ENCODE results near the gene RPTOR.
A peak's percentile ranks its signal among the peaks of the same experiment; 100 is the strongest.

RPTOR gene

GRCh38 chr17:80507965-80508364 lies 36.7 kb upstream of the RPTOR start:
- DNase-seq (ENCODE audit: low spot score in 2 of 2) (no peak), ATAC-seq (no peak)
- Mint-ChIP-seq H3K4me3 (no peak overlapping the region), H3K36me3 (no peaks in the 10 kb centered on the region), H3K9me3 (no peaks in the 10 kb centered on the region), H3K4me1 (no peaks in the 10 kb centered on the region), H3K27ac (no peak overlapping the region)

DNA sequence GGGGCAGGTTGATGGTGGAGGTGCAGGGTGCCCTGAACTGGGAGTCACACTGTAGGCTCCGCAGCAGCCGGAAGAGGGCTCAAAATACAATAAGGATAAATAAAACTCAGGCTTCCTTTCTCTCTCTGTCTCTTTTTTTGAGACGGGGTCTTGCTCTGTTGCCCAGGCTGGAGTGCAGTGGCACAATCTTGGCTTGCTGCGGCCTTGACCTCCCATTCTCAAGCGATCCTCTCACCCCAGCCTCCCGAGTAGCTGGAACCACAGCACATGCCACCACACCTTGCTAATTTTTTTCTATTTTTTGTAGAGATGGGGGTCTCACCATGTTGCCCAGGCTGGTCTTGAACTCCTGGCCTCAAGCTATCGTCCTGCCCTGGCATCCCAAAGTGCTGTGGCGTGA lies 35.3 kb upstream of the RPTOR start:
- Mint-ChIP-seq H3K9me3 (no peaks in the 10 kb centered on the region), H3K4me1 (no peaks in the 10 kb centered on the region), H3K27ac (no peak overlapping the region), H3K4me3 (no peak overlapping the region), H3K36me3 (no peaks in the 10 kb centered on the region)
- ATAC-seq (no peak), DNase-seq (ENCODE audit: low spot score in 2 of 2) (no peak)

DNA sequence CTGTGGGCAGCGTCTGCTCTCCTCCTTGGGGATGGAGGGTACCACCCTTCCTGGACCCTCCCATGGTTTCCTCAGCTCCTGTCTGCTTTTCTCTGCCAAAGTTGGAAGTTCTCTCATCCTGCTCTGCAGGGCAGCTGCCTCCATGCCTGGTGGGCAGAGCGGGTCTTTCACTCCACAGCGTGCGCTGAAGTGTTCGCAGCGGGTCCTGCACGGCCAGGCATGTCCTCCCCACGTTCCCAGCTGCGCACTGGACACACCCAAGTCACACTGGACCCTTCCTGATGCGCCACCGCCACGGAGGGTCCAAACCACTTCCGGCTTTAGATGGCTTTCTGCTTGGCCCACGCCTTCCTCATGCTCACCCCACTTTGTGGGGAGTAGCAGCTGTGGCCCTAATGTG lies 34.5 kb upstream of the RPTOR start:
- H3K27ac Mint-ChIP-seq: no peak overlapping the region
- no peaks in the 10 kb centered on the region for H3K36me3 Mint-ChIP-seq
- no peaks in the 10 kb centered on the region for H3K4me1 Mint-ChIP-seq
- no peaks in the 10 kb centered on the region for H3K9me3 Mint-ChIP-seq
- ATAC-seq: no peak
- no peak for DNase-seq (ENCODE audit: low spot score in 2 of 2)
- H3K4me3 Mint-ChIP-seq: no peak overlapping the region

- ATAC-seq: peak; percentile 29
Observed at GRCh38 chr17:80510772-80511171, 33.9 kb upstream of the RPTOR start.

GRCh38 chr17:80511222-80512180 lies 33.1 kb upstream of the RPTOR start:
- Mint-ChIP-seq H3K4me3 (no peak overlapping the region), H3K9me3 (no peaks in the 10 kb centered on the region)

More at GRCh38 chr17:80510772-80511171, 33.9 kb upstream of the RPTOR start:
- Mint-ChIP-seq H3K9me3 (no peaks in the 10 kb centered on the region), H3K27ac (no peak overlapping the region), H3K4me3 (no peak overlapping the region), H3K4me1 (no peaks in the 10 kb centered on the region), H3K36me3 (no peaks in the 10 kb centered on the region)
- no peak for DNase-seq (ENCODE audit: low spot score in 2 of 2)

GRCh38 chr17:80512233-80512632 lies 32.4 kb upstream of the RPTOR start:
- DNase-seq (ENCODE audit: low spot score in 2 of 2): no peak
- H3K36me3 Mint-ChIP-seq: no peaks in the 10 kb centered on the region

More at GRCh38 chr17:80511222-80512180, 33.1 kb upstream of the RPTOR start:
- H3K36me3 Mint-ChIP-seq: no peaks in the 10 kb centered on the region
- no peak overlapping the region for H3K27ac Mint-ChIP-seq
- no peak for DNase-seq (ENCODE audit: low spot score in 2 of 2)
- H3K4me1 Mint-ChIP-seq: no peaks in the 10 kb centered on the region
- ATAC-seq: peak; percentile 25

GRCh38 chr17:80513201-80513600 lies 31.4 kb upstream of the RPTOR start:
- H3K27ac Mint-ChIP-seq: no peak overlapping the region
- DNase-seq (ENCODE audit: low spot score in 2 of 2) (no peak), ATAC-seq (no peak)
- no peak overlapping the region for H3K4me3 Mint-ChIP-seq
- H3K4me1 Mint-ChIP-seq: no peaks in the 10 kb centered on the region
- no peaks in the 10 kb centered on the region for H3K36me3 Mint-ChIP-seq
- no peaks in the 10 kb centered on the region for H3K9me3 Mint-ChIP-seq

More at GRCh38 chr17:80512233-80512632, 32.4 kb upstream of the RPTOR start:
- no peak overlapping the region for H3K4me3 Mint-ChIP-seq
- H3K27ac Mint-ChIP-seq: no peak overlapping the region
- no peaks in the 10 kb centered on the region for H3K4me1 Mint-ChIP-seq
- no peaks in the 10 kb centered on the region for H3K9me3 Mint-ChIP-seq
- ATAC-seq: peak; percentile 19

- Mint-ChIP-seq H3K4me1 (no peaks in the 10 kb centered on the region), H3K36me3 (no peaks in the 10 kb centered on the region), H3K27ac (no peak overlapping the region), H3K9me3 (no peaks in the 10 kb centered on the region), H3K4me3 (no peak overlapping the region)
- DNase-seq (ENCODE audit: low spot score in 2 of 2) (no peak), ATAC-seq (no peak)
Observed at GRCh38 chr17:80513892-80514291, 30.7 kb upstream of the RPTOR start.

DNA sequence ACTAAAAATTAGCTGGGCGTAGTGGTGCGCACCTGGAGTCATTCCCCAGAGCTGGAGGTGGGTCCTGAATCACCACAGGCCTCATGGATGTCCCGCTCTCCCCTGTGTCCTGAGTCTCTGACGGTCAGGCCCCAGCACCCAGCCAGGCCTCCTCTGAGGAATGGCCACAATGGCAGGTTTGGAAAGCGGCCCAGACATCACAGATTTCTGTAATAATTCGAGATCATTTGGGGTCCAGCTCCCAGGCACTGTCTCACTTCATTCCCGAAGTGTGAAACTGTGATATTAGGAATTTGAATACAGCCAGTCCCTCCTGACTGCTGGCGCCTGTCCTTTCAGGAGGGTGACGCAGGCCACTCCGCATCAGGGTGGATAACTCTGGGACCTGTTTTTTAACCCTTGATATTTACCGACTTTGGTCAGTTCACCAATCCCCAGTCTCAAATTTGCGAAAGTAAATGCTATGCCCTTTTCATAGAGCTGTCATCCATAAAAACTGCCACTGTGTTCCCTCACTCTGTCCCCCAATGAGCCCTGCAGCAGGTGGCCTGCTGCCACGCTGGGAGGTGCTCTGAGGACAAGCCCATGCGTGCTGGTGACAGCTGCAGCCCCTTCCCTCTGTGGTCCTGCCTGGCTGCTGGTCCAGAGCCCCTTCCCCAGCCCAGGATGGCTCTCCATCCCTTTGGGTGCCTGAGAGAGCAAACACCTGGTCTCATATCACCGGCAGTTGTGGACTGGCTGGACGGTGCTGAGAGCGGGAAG lies 28.3 kb upstream of the RPTOR start:
- Mint-ChIP-seq H3K36me3 (no peaks in the 10 kb centered on the region), H3K27ac (no peak overlapping the region), H3K4me3 (no peak overlapping the region), H3K4me1 (no peaks in the 10 kb centered on the region), H3K9me3 (no peaks in the 10 kb centered on the region)
- ATAC-seq (no peak), DNase-seq (ENCODE audit: low spot score in 2 of 2) (no peak)

DNA sequence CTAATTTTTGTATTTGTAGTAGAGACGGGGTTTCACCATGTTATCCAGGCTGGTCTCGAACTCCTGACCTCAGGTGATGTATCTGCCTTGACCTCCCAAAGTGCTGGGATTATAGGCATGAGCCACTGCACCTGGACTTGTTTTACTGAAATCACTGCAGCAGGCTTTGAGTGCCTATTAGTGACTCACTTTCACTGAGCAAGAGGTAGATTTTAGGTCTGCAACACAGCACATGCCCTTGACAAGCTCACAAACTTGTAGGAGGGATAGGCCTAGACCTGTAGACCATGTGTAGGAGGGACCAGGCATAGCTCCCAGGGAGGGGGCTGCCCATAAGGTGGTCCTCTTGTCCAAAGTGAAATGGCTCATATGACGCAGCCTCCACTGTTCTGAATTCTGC lies 27.0 kb upstream of the RPTOR start:
- Mint-ChIP-seq H3K9me3 (no peaks in the 10 kb centered on the region), H3K4me3 (no peak overlapping the region), H3K4me1 (no peaks in the 10 kb centered on the region), H3K27ac (no peak overlapping the region), H3K36me3 (no peaks in the 10 kb centered on the region)
- ATAC-seq (no peak), DNase-seq (ENCODE audit: low spot score in 2 of 2) (no peak)

GRCh38 chr17:80518392-80518791 lies 26.2 kb upstream of the RPTOR start:
- H3K36me3 Mint-ChIP-seq: no peaks in the 10 kb centered on the region
- no peaks in the 10 kb centered on the region for H3K9me3 Mint-ChIP-seq
- H3K4me1 Mint-ChIP-seq: no peaks in the 10 kb centered on the region
- no peak for ATAC-seq
- no peak overlapping the region for H3K4me3 Mint-ChIP-seq
- no peak for DNase-seq (ENCODE audit: low spot score in 2 of 2)
- no peak overlapping the region for H3K27ac Mint-ChIP-seq

DNA sequence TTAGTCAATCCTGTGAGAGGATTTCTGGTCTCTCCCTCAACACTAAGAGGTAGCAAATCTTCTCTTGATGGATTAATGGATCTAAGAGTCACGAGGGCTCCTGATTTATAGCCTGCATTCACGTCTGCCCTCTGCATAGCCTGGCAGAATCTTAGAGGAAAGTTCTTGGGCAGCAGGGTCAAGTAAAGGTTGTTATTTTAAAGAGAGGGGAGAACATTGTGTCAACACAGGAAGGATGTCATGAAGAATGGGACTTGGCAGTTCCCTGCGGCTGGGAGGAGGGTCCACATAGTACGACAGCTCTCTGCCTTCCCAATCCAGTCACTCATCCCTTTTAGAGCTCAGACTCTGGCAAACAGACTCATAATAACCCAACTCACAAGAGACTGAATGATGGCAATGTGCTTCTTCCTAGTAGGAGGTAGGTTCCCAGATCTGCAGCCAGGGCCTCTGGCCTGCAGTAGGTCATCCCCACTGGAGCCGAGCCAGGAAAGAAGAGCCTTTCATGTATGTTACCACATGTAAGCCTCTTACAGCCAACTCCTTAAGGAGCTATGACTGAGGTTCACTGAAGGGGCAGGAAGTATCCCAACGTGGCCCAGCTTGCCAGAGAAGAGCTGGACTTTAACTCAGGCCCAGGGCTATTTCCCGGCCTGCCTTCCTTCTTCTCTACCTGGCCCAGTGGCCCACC lies 25.4 kb upstream of the RPTOR start:
- Mint-ChIP-seq H3K36me3 (no peaks in the 10 kb centered on the region), H3K9me3 (no peaks in the 10 kb centered on the region), H3K4me3 (no peak overlapping the region), H3K27ac (no peak overlapping the region), H3K4me1 (no peaks in the 10 kb centered on the region)
- ATAC-seq (no peak), DNase-seq (ENCODE audit: low spot score in 2 of 2) (no peak)

DNA sequence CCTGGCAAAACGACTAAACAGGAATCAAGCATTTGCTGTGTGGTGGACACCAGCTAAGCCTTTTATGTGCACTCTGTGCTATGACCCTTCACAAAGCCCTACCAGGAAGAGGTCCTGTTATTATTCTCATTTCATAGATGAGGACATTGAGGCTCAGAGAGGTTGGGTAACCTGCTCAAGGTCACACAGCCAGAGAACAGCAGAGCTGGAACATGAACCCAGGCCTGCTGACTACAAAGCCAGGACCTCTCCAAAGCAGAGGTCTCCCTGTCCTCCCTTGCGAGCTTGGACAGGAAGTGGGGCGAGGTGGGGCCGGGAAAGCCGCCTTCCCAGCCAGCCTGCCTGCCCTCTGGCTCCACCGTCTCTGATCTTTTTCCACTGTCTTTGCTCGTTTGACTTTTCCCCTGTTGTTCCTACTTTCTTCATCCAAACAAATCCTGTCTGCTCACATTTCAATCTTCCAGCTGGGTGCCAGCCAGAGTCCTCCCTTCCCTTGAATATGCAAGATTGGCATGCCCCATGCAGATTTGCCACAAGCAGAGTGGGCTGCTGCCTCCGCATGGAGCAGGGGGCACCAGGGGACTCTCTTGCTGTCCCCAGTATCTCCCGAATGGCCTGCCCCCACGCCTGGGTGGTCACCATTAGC lies 23.7 kb upstream of the RPTOR start:
- no peak for ATAC-seq
- Mint-ChIP-seq H3K27ac (no peak overlapping the region), H3K36me3 (no peaks in the 10 kb centered on the region), H3K4me3 (no peak overlapping the region), H3K9me3 (no peaks in the 10 kb centered on the region), H3K4me1 (no peaks in the 10 kb centered on the region)
- no peak for DNase-seq (ENCODE audit: low spot score in 2 of 2)

DNA sequence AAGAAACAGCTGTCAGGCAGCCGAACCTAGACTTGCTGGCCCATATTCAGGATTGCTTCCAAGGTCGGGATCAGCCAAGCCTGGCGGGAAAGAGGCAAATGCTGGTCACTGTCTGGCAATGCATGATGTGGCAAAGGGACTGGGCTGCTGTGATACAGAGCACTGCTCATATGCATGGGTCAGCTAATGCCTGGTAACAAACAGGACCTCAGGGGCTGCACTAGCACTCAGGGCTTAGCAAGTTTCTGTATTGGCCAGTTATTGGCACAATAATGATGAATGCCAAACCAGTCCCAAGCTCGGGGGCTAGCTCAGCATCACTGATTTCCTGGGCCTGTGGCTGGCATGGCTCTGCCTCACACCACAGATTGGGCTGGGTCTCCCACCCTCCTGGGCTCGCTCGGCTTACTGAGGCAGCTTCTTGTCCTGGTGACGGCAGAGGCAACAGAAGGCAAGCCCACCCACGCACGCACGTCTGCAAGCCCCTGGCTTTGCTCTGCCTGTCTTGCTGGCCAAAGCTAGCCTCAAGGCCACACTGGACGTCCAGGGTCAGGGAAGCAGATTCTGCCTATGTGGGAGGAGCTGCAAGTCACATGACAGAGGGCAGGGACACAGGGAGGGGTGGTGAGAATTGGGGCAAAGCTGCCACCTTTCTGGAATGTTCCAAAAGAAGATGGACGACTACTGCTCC lies 21.4 kb upstream of the RPTOR start:
- no peak overlapping the region for H3K27ac Mint-ChIP-seq
- ATAC-seq: no peak
- DNase-seq (ENCODE audit: low spot score in 2 of 2): no peak
- no peak overlapping the region for H3K4me3 Mint-ChIP-seq
- no peaks in the 10 kb centered on the region for H3K36me3 Mint-ChIP-seq
- H3K4me1 Mint-ChIP-seq: no peaks in the 10 kb centered on the region
- no peaks in the 10 kb centered on the region for H3K9me3 Mint-ChIP-seq

Measured in stimulated activated effector memory CD8-positive, alpha-beta T cell treated with anti-CD3 and anti-CD28 coated beads, Interleukin-12 subunit alpha, Interleukin-12 subunit beta, amount 100 ng/mL, for 72 hours (primary cell).